Heart left ventricle (tissue), 13 donors: ENCODE data around the gene BID.

ENCODE experiments used
- POLR2A ChIP-seq, 2 donors: fragments of 450-650 bp; IDR thresholded peaks; one replicate each; pipeline ENCODE4 v1.6.1; 2017; ENCODE audit warnings: antibody characterized with exemption in 2 of 2, mild to moderate bottlenecking in 2 of 2, moderate library complexity in 2 of 2
- TF ChIP-seq, protein P1 (sequence below), 12 donors: fragments of 200-600 bp; sonication (generic) in 4 of 12; IDR thresholded peaks; one replicate each; pipeline versions ENCODE4 v1.5.0 to v1.8.0; 2018 to 2022; ENCODE audit warnings: antibody characterized with exemption in 12 of 12, mild to moderate bottlenecking in 5 of 12
- donor health status: ischemic (EF 13 %, LVEDD 7.1; RV severe dilation, severe dysfunction).
- donor health status: DM: no; HTN: yes; CAD: no.
- donor health status: DM: no; HTN: no; CAD: no.
- donor health status: ischemic (EF 25% LVEDD 6.9; RV normal size, moderate dysfunction).
- donor health status: ischemic (EF 25% LVEDD 5.7; RV mildly dilated, moderate dysfunction).
- donor health status: ischemic (EF 35%, LVEDD 5.7; RV mildly dilated, moderate dysfunction).
- donor health status: nonischemic (EF 11% LVEDD 7.7; RV severe dilation, severe dysfunction).
- donor health status: DM: yes; HTN: yes; CAD: no.
- donor health status: PGD.
- donor health status: ischemic (EF 29% LVEDD 5.4; RV normal size, mild dysfunction).
- donor health status: nonischemic (EF 23%, LVEDD 6.1; RV moderate dilation, normal function).

DNA sequence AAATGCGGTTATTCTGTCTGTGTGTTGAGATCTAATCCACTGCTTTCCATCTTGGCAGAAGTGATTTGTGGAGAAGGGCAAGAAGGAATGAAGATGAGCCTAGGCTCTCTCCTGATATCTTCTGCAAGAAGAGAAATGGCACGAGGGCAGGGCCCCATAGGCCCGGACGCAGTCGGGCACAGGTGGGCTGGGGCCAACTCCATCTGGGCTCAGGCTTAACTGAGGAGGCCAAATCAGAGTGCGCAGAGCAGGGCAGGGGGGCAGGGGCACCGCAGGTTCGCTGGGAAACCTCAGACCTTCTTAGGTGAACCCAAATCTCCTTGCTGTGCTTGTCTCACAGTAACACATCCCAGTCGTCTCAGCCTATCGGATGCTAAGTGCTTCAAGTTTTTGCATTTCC, 32.8 kb upstream of the BID start:
- TF ChIP-seq, protein P1, sequence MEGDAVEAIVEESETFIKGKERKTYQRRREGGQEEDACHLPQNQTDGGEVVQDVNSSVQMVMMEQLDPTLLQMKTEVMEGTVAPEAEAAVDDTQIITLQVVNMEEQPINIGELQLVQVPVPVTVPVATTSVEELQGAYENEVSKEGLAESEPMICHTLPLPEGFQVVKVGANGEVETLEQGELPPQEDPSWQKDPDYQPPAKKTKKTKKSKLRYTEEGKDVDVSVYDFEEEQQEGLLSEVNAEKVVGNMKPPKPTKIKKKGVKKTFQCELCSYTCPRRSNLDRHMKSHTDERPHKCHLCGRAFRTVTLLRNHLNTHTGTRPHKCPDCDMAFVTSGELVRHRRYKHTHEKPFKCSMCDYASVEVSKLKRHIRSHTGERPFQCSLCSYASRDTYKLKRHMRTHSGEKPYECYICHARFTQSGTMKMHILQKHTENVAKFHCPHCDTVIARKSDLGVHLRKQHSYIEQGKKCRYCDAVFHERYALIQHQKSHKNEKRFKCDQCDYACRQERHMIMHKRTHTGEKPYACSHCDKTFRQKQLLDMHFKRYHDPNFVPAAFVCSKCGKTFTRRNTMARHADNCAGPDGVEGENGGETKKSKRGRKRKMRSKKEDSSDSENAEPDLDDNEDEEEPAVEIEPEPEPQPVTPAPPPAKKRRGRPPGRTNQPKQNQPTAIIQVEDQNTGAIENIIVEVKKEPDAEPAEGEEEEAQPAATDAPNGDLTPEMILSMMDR (IDR thresholded peaks at IDR 0.05): no peak
- no peak for TF ChIP-seq POLR2A (IDR thresholded peaks at IDR 0.05)
